GM23338 (cell line): ENCODE data around the gene IL16. TPM values are rescaled to one million over a fixed set of nuclear protein-coding genes. Genes with fewer than 3 reads are reported as not detected.

Experiments
- ATAC-seq: fragments of 200-7000 bp; cut with Tn5 transposase; 3 replicates; pipeline ENCODE4 v1.9.1; 2020
- DNase-seq: peaks from one replicate; pipeline ENCODE4 v3.0.0-alpha.2; 2015; ENCODE audit warnings: low spot score
- H2AFZ ChIP-seq: fragments of 200-600 bp; sonication (generic); 2 replicates; pipeline ENCODE4 v1.8.0; 2016; ENCODE audit warnings: antibody characterized with exemption, mild to moderate bottlenecking, moderate library complexity
- H3F3A ChIP-seq: fragments of 200-600 bp; sonication (generic); replicated peaks from 2 replicates; pipeline ENCODE4 v1.8.0; 2017; ENCODE audit warnings: antibody characterized with exemption, mixed run types, low read depth
- H3K27ac ChIP-seq: fragments of 200-600 bp; sonication (generic); 2 replicates; pipeline ENCODE4 v1.6.1; 2016; ENCODE audit warnings: low read depth
- H3K27me3 ChIP-seq: fragments of 200-600 bp; sonication (generic); 2 replicates; pipeline ENCODE4 v1.8.0; 2016; ENCODE audit warnings: mild to moderate bottlenecking, mixed run types, moderate library complexity; ENCODE audit not compliant: insufficient read depth
- H3K36me3 ChIP-seq: fragments of 200-600 bp; sonication (generic); 2 replicates; pipeline ENCODE4 v1.8.0; 2016; ENCODE audit warnings: mild to moderate bottlenecking; ENCODE audit not compliant: insufficient read depth
- H3K4me1 ChIP-seq: fragments of 200-600 bp; sonication (generic); 2 replicates; pipeline ENCODE4 v1.8.0; 2016; ENCODE audit warnings: mild to moderate bottlenecking, moderate library complexity; ENCODE audit not compliant: insufficient read depth
- H3K4me2 ChIP-seq: fragments of 200-600 bp; sonication (generic); 2 replicates; pipeline ENCODE4 v1.7.1; 2017; ENCODE audit warnings: mixed run types
- H3K4me3 ChIP-seq: fragments of 200-600 bp; sonication (generic); 2 replicates; pipeline ENCODE4 v1.6.1; 2016; ENCODE audit warnings: mixed run types
- H3K79me2 ChIP-seq: fragments of 200-600 bp; sonication (generic); replicated peaks from 2 replicates; pipeline ENCODE4 v1.8.0; 2017; ENCODE audit warnings: mild to moderate bottlenecking; ENCODE audit not compliant: insufficient read depth
- H3K9me2 ChIP-seq: fragments of 200-600 bp; sonication (generic); 2 replicates; pipeline ENCODE4 v1.8.0; 2017; ENCODE audit not compliant: insufficient read depth
- H4K20me1 ChIP-seq: fragments of 200-600 bp; sonication (generic); replicated peaks from 2 replicates; pipeline ENCODE4 v1.8.0; 2017; ENCODE audit warnings: mild to moderate bottlenecking; ENCODE audit not compliant: insufficient read depth
- H3K27ac Mint-ChIP-seq: 2 replicates; pipeline ENCODE4 v1.8.0; 2020; ENCODE audit warnings: inconsistent platforms, mild to moderate bottlenecking, moderate library complexity, mixed read lengths
- H3K27me3 Mint-ChIP-seq: 3 replicates; pipeline ENCODE4 v1.8.0; 2022; ENCODE audit warnings: low read depth, mild to moderate bottlenecking, moderate library complexity, mixed read lengths, inconsistent platforms; ENCODE audit not compliant: insufficient read depth, poor library complexity
- H3K36me3 Mint-ChIP-seq: 3 replicates; pipeline ENCODE4 v1.8.0; 2021; ENCODE audit warnings: low read depth, mild to moderate bottlenecking, inconsistent platforms, moderate library complexity, mixed read lengths
- H3K4me1 Mint-ChIP-seq: 3 replicates; pipeline ENCODE4 v1.8.0; 2020; ENCODE audit warnings: mild to moderate bottlenecking, inconsistent platforms, mixed read lengths
- H3K4me3 Mint-ChIP-seq: 3 replicates; pipeline ENCODE4 v1.8.0; 2021; ENCODE audit warnings: moderate library complexity, mild to moderate bottlenecking, inconsistent platforms, mixed read lengths
- H3K9me3 Mint-ChIP-seq: 3 replicates; pipeline ENCODE4 v1.8.0; 2020; ENCODE audit warnings: moderate library complexity, mild to moderate bottlenecking, inconsistent platforms, mixed read lengths
- CREB1 ChIP-seq: fragments of 250-450 bp; sonication (Bioruptor Pico); IDR thresholded peaks from 2 replicates; pipeline ENCODE4 v1.5.0; 2020; ENCODE audit warnings: low read depth, mild to moderate bottlenecking, moderate library complexity
- CTCF ChIP-seq, 2 experiments: fragments of 200-600 bp in 1 of 2; sonication (generic) in 1 of 2; conservative IDR thresholded peaks; 2 replicates each; pipeline versions ENCODE4 v1.5.1 to v1.6.1; 2016 to 2017; ENCODE audit warnings: antibody characterized with exemption in 2 of 2, low read depth in 2 of 2, mild to moderate bottlenecking in 2 of 2, moderate library complexity in 1 of 2
- ETS1 ChIP-seq: IDR thresholded peaks from 2 replicates; pipeline ENCODE4 v1.6.1; 2016; ENCODE audit warnings: antibody characterized with exemption
- EZH2 ChIP-seq: fragments of 200-600 bp; sonication (generic); IDR thresholded peaks from one replicate; pipeline ENCODE4 v1.8.0; 2017; ENCODE audit warnings: antibody characterized with exemption, mild to moderate bottlenecking, low read depth; ENCODE audit not compliant: unreplicated experiment
- EZH2phosphoT487 ChIP-seq: fragments of 200-600 bp; sonication (generic); IDR thresholded peaks from one replicate; pipeline ENCODE4 v1.8.1; 2018; ENCODE audit warnings: antibody characterized with exemption; ENCODE audit not compliant: unreplicated experiment
- JUNB ChIP-seq: IDR thresholded peaks from one replicate; pipeline ENCODE4 v1.6.1; 2016; ENCODE audit warnings: antibody characterized with exemption; ENCODE audit not compliant: unreplicated experiment
- NANOG ChIP-seq: IDR thresholded peaks from 2 replicates; pipeline ENCODE4 v1.6.1; 2016; ENCODE audit warnings: antibody characterized with exemption, borderline replicate concordance
- POLR2AphosphoS5 ChIP-seq: IDR thresholded peaks from 2 replicates; pipeline ENCODE4 v1.6.1; 2016; ENCODE audit warnings: antibody characterized with exemption, low read depth
- REST ChIP-seq: IDR thresholded peaks from one replicate; pipeline ENCODE4 v1.6.1; 2018; ENCODE audit warnings: antibody characterized with exemption; ENCODE audit not compliant: unreplicated experiment
- ZNF114 ChIP-seq: fragments of 250-450 bp; sonication (Bioruptor Pico); IDR thresholded peaks from 2 replicates; pipeline ENCODE4 v1.5.0; 2020; ENCODE audit warnings: mild to moderate bottlenecking, moderate library complexity
- ZNF331 ChIP-seq: fragments of 250-450 bp; sonication (Bioruptor Pico); IDR thresholded peaks from 2 replicates; pipeline ENCODE4 v1.5.0; 2020; ENCODE audit warnings: low read depth, mild to moderate bottlenecking, moderate library complexity
- polyA plus RNA-seq: library from polyadenylated mRNA; unstranded; fragments of >200 nt; fragmentation: Nextera tagmentation; extraction: Ambion mirVana; gene quantifications from 2 replicates; pipeline ENCODE4 v1.2.1, GENCODE V29; 2016
- total RNA-seq: library from RNA; depleted of rRNA; stranded (reverse); fragments of >200 nt; shearing (Covaris generic); gene quantifications from 2 replicates; pipeline ENCODE4 v1.2.3, GENCODE V29; 2014

Gene IL16
- total and polyA plus RNA-seq, 2 experiments from 2014 or later = 0.29 TPM; not detected in 1

GRCh38 chr15:81314378-81314777, 117.7 kb downstream of the IL16 start (continued):
- TF ChIP-seq CTCF (conservative IDR thresholded peaks at IDR 0.05; ENCODE audit: low read depth in 2 of 2) (no peak), ETS1 (no peak), ZNF331 (CRISPR knock-in tag) (no peak), EZH2 (no peak), EZH2phosphoT487 (no peak)

- H3K9me2 ChIP-seq = no peaks in the 10 kb centered on the region
- H3K9me3 Mint-ChIP-seq = no peaks in the 10 kb centered on the region
- no peaks in the 10 kb centered on the region for H3K4me1 ChIP-seq
- no peaks in the 10 kb centered on the region for H3K79me2 ChIP-seq
- no peak for ATAC-seq
- no peaks in the 10 kb centered on the region for H3K27me3 ChIP-seq
- peaks cover 28% of the 10 kb centered on the region for H3K36me3 Mint-ChIP-seq
- no peaks in the 10 kb centered on the region for H3F3A ChIP-seq
- H3K27ac ChIP-seq = no peak overlapping the region
- H3K36me3 ChIP-seq = no peaks in the 10 kb centered on the region
- peaks cover 2% of the 10 kb centered on the region for H3K27me3 Mint-ChIP-seq
- no peak for DNase-seq
- H3K27ac Mint-ChIP-seq = no peak overlapping the region
- no peak overlapping the region for H3K4me3 ChIP-seq
- no peaks in the 10 kb centered on the region for H3K4me1 Mint-ChIP-seq
- no peaks in the 10 kb centered on the region for H4K20me1 ChIP-seq
- no peak overlapping the region for H3K4me2 ChIP-seq
- no peak overlapping the region for H3K4me3 Mint-ChIP-seq
- H2AFZ ChIP-seq = no peak overlapping the region
- no peak for TF ChIP-seq NANOG
- no peak for TF ChIP-seq CTCF (conservative IDR thresholded peaks at IDR 0.05; ENCODE audit: low read depth in 2 of 2)
- no peak for TF ChIP-seq POLR2AphosphoS5
- TF ChIP-seq EZH2phosphoT487 = no peak
- no peak for TF ChIP-seq ZNF114
- TF ChIP-seq JUNB = no peak
- TF ChIP-seq REST = no peak
- TF ChIP-seq ETS1 = no peak
- TF ChIP-seq EZH2 = no peak
- no peak for TF ChIP-seq CREB1 (CRISPR knock-in tag)
- TF ChIP-seq ZNF331 (CRISPR knock-in tag) = no peak
These were observed 118.9 kb downstream of the IL16 start for GRCh38 chr15:81315452-81316175.
